ENCODE results near the gene RITA1. TPM values are rescaled to one million over a fixed set of nuclear protein-coding genes. Genes with fewer than 3 reads are reported as not detected.
A peak's percentile ranks its signal among the peaks of the same experiment; 100 is the strongest.

Gene RITA1
- total and polyA plus RNA-seq, 5 donors, result 10.1 to 15.5 (median 14.2) TPM

GRCh38 chr12:113222730-113223531 is 37.4 kb downstream of the RITA1 start:
- DNase-seq, result peak; percentile 73 to 84 (median 80)
- 10% methylated on average over 11 of the region's 11 CpGs for WGBS
- Histone ChIP-seq H3K4me3 (ENCODE audit: low read length) (peak overlapping the region; percentile 63), H3K27me3 (ENCODE audit: control insufficient read depth, insufficient read depth) (no peaks in the 10 kb centered on the region), H3K4me1 (ENCODE audit: control insufficient read depth, insufficient read depth, low read length) (peaks cover 14% of the 10 kb centered on the region), H3K9me3 (ENCODE audit: control insufficient read depth, low read length) (no peaks in the 10 kb centered on the region), H3K27ac (ENCODE audit: low read length) (peak overlapping the region; percentile 93)
- peak; percentile 53 to 61 for ATAC-seq
- intact Hi-C loops (cut with DNase I), result loop anchor here in 1 of 4 donors (5.0 kb wide), 1 partner anchor 39 kb away; no protein-coding TSS in a partner anchor

DNA sequence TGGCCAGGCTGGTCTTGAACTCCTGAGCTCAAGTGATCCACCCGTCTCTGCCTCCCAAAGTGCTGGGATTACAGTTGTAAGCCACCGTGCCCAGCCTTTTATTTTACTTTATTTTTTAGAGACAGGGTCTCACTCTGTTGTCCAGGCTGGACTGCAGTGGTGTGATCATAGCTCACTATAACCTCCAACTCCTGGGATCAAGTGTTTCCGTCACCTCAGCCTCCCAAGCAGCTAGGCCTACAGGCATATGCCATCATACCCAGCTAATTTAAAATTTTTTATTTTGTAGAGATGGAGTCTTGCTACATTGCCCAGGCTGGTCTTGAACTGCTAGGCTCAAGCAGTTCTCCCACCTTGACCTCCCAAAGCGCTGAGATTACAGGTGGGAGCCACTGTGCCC is 39.4 kb downstream of the RITA1 start:
- DNase-seq (peak in 1 of 3 donors; percentile 11), ATAC-seq (no peak)
- Histone ChIP-seq H3K27ac (ENCODE audit: low read length) (no peak overlapping the region), H3K4me3 (ENCODE audit: low read length) (no peak overlapping the region), H3K9me3 (ENCODE audit: control insufficient read depth, low read length) (no peaks in the 10 kb centered on the region), H3K4me1 (ENCODE audit: control insufficient read depth, insufficient read depth, low read length) (peaks cover 18% of the 10 kb centered on the region), H3K27me3 (ENCODE audit: control insufficient read depth, insufficient read depth) (no peaks in the 10 kb centered on the region)
- intact Hi-C loops (cut with DNase I), result loop anchor here in 1 of 4 donors (5.0 kb wide), 1 partner anchor 37 kb away; no protein-coding TSS in a partner anchor
- 94% methylated on average over 4 of the region's 4 CpGs for WGBS

GRCh38 chr12:113226696-113227568 is 41.4 kb downstream of the RITA1 start:
- ATAC-seq (peak in 1 of 2 donors; percentile 35), DNase-seq (peak in 2 of 3 donors; percentile 35 to 66)
- WGBS, result 62% methylated on average over 13 of the region's 13 CpGs
- Histone ChIP-seq H3K9me3 (ENCODE audit: control insufficient read depth, low read length) (no peaks in the 10 kb centered on the region), H3K27ac (ENCODE audit: low read length) (peak overlapping the region; percentile 99), H3K4me1 (ENCODE audit: control insufficient read depth, insufficient read depth, low read length) (peaks cover 31% of the 10 kb centered on the region), H3K4me3 (ENCODE audit: low read length) (no peak overlapping the region), H3K27me3 (ENCODE audit: control insufficient read depth, insufficient read depth) (no peaks in the 10 kb centered on the region)
- intact Hi-C loops (cut with DNase I), result no loop called here

DNA sequence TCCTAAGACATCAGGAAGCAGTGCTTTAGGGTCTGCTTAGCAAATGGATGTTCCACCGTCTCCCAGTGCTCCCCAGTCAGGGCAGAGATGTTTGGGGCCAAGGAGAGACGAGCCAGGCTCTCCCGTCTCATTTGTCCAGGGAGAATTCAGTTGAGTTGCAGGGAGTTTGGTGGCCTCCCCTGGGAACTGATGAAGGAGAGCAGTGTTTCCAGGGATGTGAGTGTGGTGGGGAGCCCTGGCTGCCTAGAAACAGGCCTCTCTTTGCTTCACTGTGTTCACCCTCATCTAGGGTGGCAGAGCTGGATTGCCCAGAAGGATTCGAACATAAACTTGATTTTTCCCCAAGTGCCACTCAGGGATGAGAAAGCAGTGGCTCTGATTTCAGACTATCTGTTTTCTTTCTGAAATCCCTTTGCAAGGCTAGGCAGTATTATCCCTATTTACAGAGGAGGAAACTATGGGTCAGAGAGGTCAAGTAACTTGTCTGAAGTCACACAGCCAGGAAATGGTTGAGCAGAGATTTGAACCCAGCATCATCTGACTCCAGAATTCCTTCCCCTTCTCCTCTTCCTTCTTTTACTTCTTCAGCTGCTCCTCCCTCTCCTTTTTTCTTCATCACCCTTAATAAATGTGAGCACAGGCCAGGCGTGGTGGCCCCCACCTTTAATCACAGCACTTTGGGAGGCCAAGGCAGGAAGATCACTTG is 42.3 kb downstream of the RITA1 start:
- ATAC-seq (no peak), DNase-seq (peak in 1 of 3 donors; percentile 16)
- Histone ChIP-seq H3K27ac (ENCODE audit: low read length) (peak overlapping the region; percentile 99), H3K4me3 (ENCODE audit: low read length) (no peak overlapping the region), H3K9me3 (ENCODE audit: control insufficient read depth, low read length) (no peaks in the 10 kb centered on the region), H3K4me1 (ENCODE audit: control insufficient read depth, insufficient read depth, low read length) (peaks cover 28% of the 10 kb centered on the region), H3K27me3 (ENCODE audit: control insufficient read depth, insufficient read depth) (no peaks in the 10 kb centered on the region)
- 74% methylated on average over 5 of the region's 5 CpGs for WGBS
- intact Hi-C loops (cut with DNase I), result no loop called here

GRCh38 chr12:113228394-113229028 is 43.0 kb downstream of the RITA1 start:
- H3K4me1 ChIP-seq (ENCODE audit: control insufficient read depth, insufficient read depth, low read length), result peaks cover 34% of the 10 kb centered on the region
- intact Hi-C loops (cut with DNase I), result no loop called here
- H3K4me3 ChIP-seq (ENCODE audit: low read length), result no peak overlapping the region
- 62% methylated on average over 5 of the region's 5 CpGs for WGBS
- H3K27me3 ChIP-seq (ENCODE audit: control insufficient read depth, insufficient read depth), result no peaks in the 10 kb centered on the region
- ATAC-seq (peak; percentile 11 to 15), DNase-seq (peak in 1 of 3 donors; percentile 30)
- no peaks in the 10 kb centered on the region for H3K9me3 ChIP-seq (ENCODE audit: control insufficient read depth, low read length)
- H3K27ac ChIP-seq (ENCODE audit: low read length), result peak overlapping the region; percentile 99

DNA sequence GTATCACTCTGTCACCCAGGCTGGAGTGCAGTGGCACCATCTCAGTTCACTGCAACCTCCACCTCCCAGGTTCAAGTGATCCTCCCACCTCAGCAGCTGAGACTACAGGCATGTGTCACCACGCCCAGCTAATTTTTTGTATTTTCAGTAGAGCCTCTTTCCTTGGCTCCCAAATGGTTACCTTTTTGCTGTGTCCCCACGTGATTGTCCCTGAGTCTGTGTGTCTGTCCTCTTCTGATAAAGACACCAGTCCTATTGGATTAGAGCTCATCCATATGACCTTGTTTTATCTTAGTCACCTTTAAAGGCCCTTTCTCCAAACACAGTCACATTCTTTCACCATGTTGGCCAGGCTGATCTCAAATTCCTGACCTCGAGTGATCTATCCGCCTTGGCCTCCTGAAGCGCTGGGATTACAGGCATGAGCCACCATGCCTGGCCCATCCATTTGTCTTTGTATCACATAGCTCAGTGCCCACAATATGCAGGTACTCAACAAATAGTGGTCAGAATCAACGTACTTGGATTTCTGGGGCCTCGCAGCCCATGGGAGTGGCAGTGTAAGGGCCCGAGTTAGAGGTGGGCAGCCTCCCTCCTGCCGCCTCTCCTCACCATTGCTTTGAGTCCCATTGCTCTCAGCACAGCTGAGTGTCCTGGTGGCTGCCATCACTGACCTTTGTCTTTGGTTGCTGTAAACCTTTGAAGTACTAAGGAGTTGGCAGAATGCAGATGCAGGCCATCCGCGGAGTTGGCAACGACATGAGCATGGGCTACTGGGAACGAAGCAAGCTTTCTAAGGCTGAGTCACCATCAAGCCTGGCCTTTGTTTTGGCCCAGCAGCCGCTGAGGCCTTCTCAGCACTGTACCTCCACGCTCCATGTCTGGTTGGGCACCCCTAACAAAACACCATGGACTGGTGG is 45.1 kb downstream of the RITA1 start:
- WGBS, result 80% methylated on average over 15 of the region's 15 CpGs
- H3K9me3 ChIP-seq (ENCODE audit: control insufficient read depth, low read length), result no peaks in the 10 kb centered on the region
- peaks cover 37% of the 10 kb centered on the region for H3K4me1 ChIP-seq (ENCODE audit: control insufficient read depth, insufficient read depth, low read length)
- peak in 1 of 3 donors; percentile 51 for DNase-seq
- ATAC-seq, result peak in 1 of 2 donors; percentile 40
- intact Hi-C loops (cut with DNase I), result no loop called here
- no peaks in the 10 kb centered on the region for H3K27me3 ChIP-seq (ENCODE audit: control insufficient read depth, insufficient read depth)
- peak overlapping the region; percentile 76 for H3K27ac ChIP-seq (ENCODE audit: low read length)
- H3K4me3 ChIP-seq (ENCODE audit: low read length), result no peak overlapping the region

GRCh38 chr12:113231235-113232088 is 45.9 kb downstream of the RITA1 start:
- Histone ChIP-seq H3K4me3 (ENCODE audit: low read length) (no peak overlapping the region), H3K9me3 (ENCODE audit: control insufficient read depth, low read length) (no peaks in the 10 kb centered on the region), H3K27me3 (ENCODE audit: control insufficient read depth, insufficient read depth) (no peaks in the 10 kb centered on the region), H3K27ac (ENCODE audit: low read length) (peak overlapping the region; percentile 76), H3K4me1 (ENCODE audit: control insufficient read depth, insufficient read depth, low read length) (peaks cover 44% of the 10 kb centered on the region)
- DNase-seq, result peak in 1 of 3 donors; percentile 32
- WGBS, result 85% methylated on average over 8 of the region's 8 CpGs
- intact Hi-C loops (cut with DNase I), result no loop called here
- ATAC-seq, result peak in 1 of 2 donors; percentile 44

DNA sequence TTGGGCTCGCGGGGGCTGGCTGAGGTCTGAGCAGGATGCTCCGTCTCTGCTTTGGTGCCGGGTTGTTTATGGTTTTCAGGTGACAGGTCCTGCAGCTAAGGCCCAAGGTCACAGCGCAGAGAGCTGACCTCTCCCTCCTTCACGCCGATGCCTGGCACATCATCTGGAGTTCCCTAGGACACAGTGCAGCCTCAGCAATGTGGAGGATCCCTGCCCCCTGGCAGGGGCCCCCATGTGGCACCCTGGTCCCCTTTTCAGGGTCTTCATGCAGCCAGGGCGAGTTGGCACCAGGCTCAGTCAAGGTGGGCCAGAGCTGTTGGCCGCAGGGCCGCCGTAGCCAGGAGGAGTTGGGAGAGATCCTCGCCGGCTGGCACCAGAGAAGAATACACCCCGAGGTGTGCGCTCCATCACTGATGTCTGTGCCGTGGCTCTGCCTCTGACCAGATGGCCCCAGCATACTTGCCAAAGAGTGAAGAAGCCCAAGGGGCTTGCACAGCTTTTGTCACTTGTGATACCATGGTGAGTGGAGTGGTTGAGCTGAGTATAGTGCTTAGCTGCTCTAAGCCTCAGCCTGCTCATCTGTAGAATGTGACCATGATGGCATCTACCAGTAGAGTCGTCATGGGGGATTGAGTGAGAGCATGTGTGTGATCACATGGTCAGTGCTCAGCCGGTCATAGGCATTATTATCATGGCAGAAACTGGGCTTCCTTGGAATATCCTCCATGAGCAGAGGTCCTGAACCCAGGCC is 46.7 kb downstream of the RITA1 start:
- Histone ChIP-seq H3K4me3 (ENCODE audit: low read length) (no peak overlapping the region), H3K27me3 (ENCODE audit: control insufficient read depth, insufficient read depth) (no peaks in the 10 kb centered on the region), H3K27ac (ENCODE audit: low read length) (peak overlapping the region; percentile 76), H3K4me1 (ENCODE audit: control insufficient read depth, insufficient read depth, low read length) (peaks cover 38% of the 10 kb centered on the region), H3K9me3 (ENCODE audit: control insufficient read depth, low read length) (no peaks in the 10 kb centered on the region)
- 85% methylated on average over 18 of the region's 18 CpGs for WGBS
- DNase-seq (peak in 1 of 3 donors; percentile 56), ATAC-seq (no peak)
- intact Hi-C loops (cut with DNase I), result no loop called here

Data from right cardiac atrium (tissue), 5 donors.